ENCODE data around the gene CHD9. TPM values are rescaled to one million over a fixed set of nuclear protein-coding genes. Genes with fewer than 3 reads are reported as not detected.
A peak's percentile ranks its signal among the peaks of the same experiment; 100 is the strongest.

The CHD9 gene
- total RNA-seq, 1 donor from 2014 or later, result 86.0 TPM

- H3K4me2 ChIP-seq, result no peak overlapping the region
- H3K27me3 ChIP-seq, result no peaks in the 10 kb centered on the region
- H3K9ac ChIP-seq, result peak overlapping the region; percentile 3
Observed at GRCh38 chr16:53219371-53219770, 164.6 kb downstream of the CHD9 start.

GRCh38 chr16:53219795-53220454 lies 165.1 kb downstream of the CHD9 start:
- no peaks in the 10 kb centered on the region for H3K27me3 ChIP-seq
- H3K4me2 ChIP-seq, result no peak overlapping the region
- no peak overlapping the region for H2AFZ ChIP-seq (replicated peaks)
- no peaks in the 10 kb centered on the region for H3K27me3 Mint-ChIP-seq (ENCODE audit: insufficient read depth, low read depth)
- H3K9ac ChIP-seq, result no peak overlapping the region
- no peak overlapping the region for H3K27ac ChIP-seq
- peaks cover 17% of the 10 kb centered on the region for H3K36me3 ChIP-seq
- no peak overlapping the region for H3K4me3 Mint-ChIP-seq
- DNase-seq (ENCODE audit: low spot score), result no peak
- H3K9me3 ChIP-seq (ENCODE audit: low read depth), result no peaks in the 10 kb centered on the region
- peaks cover 90% of the 10 kb centered on the region for H3K79me2 ChIP-seq (ENCODE audit: low read depth)
- no peak overlapping the region for H3K27ac Mint-ChIP-seq
- H3K4me1 Mint-ChIP-seq, result no peaks in the 10 kb centered on the region
- no peaks in the 10 kb centered on the region for H3K4me1 ChIP-seq
- H3K9me3 Mint-ChIP-seq, result no peaks in the 10 kb centered on the region
- H3F3A ChIP-seq (ENCODE audit: low read depth), result peaks cover 4% of the 10 kb centered on the region
- H3K36me3 Mint-ChIP-seq, result peaks cover 17% of the 10 kb centered on the region
- peaks cover 75% of the 10 kb centered on the region for H4K20me1 ChIP-seq (ENCODE audit: low read depth)
- H3K4me3 ChIP-seq, result no peak overlapping the region
- TF ChIP-seq EZH2phosphoT487 (IDR thresholded peaks at IDR 0.05), result no peak
- TF ChIP-seq EZH2 (IDR thresholded peaks at IDR 0.05), result no peak
- no peak for TF ChIP-seq CTCF (IDR thresholded peaks at IDR 0.05)

More at GRCh38 chr16:53219371-53219770, 164.6 kb downstream of the CHD9 start:
- no peaks in the 10 kb centered on the region for H3K4me1 Mint-ChIP-seq
- H3K9me3 Mint-ChIP-seq, result no peaks in the 10 kb centered on the region
- TF ChIP-seq EZH2 (IDR thresholded peaks at IDR 0.05), result no peak
- Histone ChIP-seq H4K20me1 (ENCODE audit: low read depth) (peaks cover 77% of the 10 kb centered on the region), H3K9me3 (ENCODE audit: low read depth) (no peaks in the 10 kb centered on the region), H3K79me2 (ENCODE audit: low read depth) (peaks cover 93% of the 10 kb centered on the region), H3K4me3 (no peak overlapping the region), H3K4me1 (no peaks in the 10 kb centered on the region), H3F3A (ENCODE audit: low read depth) (peaks cover 4% of the 10 kb centered on the region), H3K36me3 (peaks cover 20% of the 10 kb centered on the region), H2AFZ (replicated peaks) (no peak overlapping the region), H3K27ac (no peak overlapping the region)
- H3K4me3 Mint-ChIP-seq, result no peak overlapping the region
- peaks cover 20% of the 10 kb centered on the region for H3K36me3 Mint-ChIP-seq
- no peak overlapping the region for H3K27ac Mint-ChIP-seq
- no peak for DNase-seq (ENCODE audit: low spot score)
- H3K27me3 Mint-ChIP-seq (ENCODE audit: insufficient read depth, low read depth), result no peaks in the 10 kb centered on the region

- peak; percentile 25 for DNase-seq (ENCODE audit: low spot score)
- no peak overlapping the region for H3K27ac ChIP-seq
- no peak overlapping the region for H2AFZ ChIP-seq (replicated peaks)
- H3K9me3 ChIP-seq (ENCODE audit: low read depth), result no peaks in the 10 kb centered on the region
- H3K9ac ChIP-seq, result no peak overlapping the region
- Mint-ChIP-seq H3K36me3 (peaks cover 15% of the 10 kb centered on the region), H3K4me3 (no peak overlapping the region), H3K27ac (no peak overlapping the region), H3K9me3 (no peaks in the 10 kb centered on the region), H3K4me1 (no peaks in the 10 kb centered on the region), H3K27me3 (ENCODE audit: insufficient read depth, low read depth) (no peaks in the 10 kb centered on the region)
- peaks cover 88% of the 10 kb centered on the region for H3K79me2 ChIP-seq (ENCODE audit: low read depth)
- H3K4me3 ChIP-seq, result no peak overlapping the region
- no peaks in the 10 kb centered on the region for H3K4me1 ChIP-seq
- peaks cover 23% of the 10 kb centered on the region for H3K36me3 ChIP-seq
- peaks cover 4% of the 10 kb centered on the region for H3F3A ChIP-seq (ENCODE audit: low read depth)
- H4K20me1 ChIP-seq (ENCODE audit: low read depth), result peaks cover 68% of the 10 kb centered on the region
- H3K27me3 ChIP-seq, result no peaks in the 10 kb centered on the region
- H3K4me2 ChIP-seq, result no peak overlapping the region
- TF ChIP-seq EZH2 (IDR thresholded peaks at IDR 0.05), result no peak
- TF ChIP-seq CTCF (IDR thresholded peaks at IDR 0.05), result peak; percentile 40
Observed at GRCh38 chr16:53220585-53220984, 165.8 kb downstream of the CHD9 start.

- Histone ChIP-seq H3K9ac (no peak overlapping the region), H3K9me3 (ENCODE audit: low read depth) (no peaks in the 10 kb centered on the region), H3K36me3 (peaks cover 51% of the 10 kb centered on the region), H2AFZ (replicated peaks) (no peak overlapping the region), H3K4me2 (no peak overlapping the region), H3K4me1 (no peaks in the 10 kb centered on the region), H3K27ac (peak overlapping the region; percentile 46), H3K4me3 (no peak overlapping the region), H3F3A (ENCODE audit: low read depth) (peaks cover 4% of the 10 kb centered on the region), H4K20me1 (ENCODE audit: low read depth) (peaks cover 28% of the 10 kb centered on the region), H3K79me2 (ENCODE audit: low read depth) (peaks cover 47% of the 10 kb centered on the region), H3K27me3 (no peaks in the 10 kb centered on the region)
- Mint-ChIP-seq H3K4me3 (no peak overlapping the region), H3K27me3 (ENCODE audit: insufficient read depth, low read depth) (no peaks in the 10 kb centered on the region), H3K4me1 (no peaks in the 10 kb centered on the region), H3K36me3 (peaks cover 20% of the 10 kb centered on the region), H3K27ac (no peak overlapping the region), H3K9me3 (no peaks in the 10 kb centered on the region)
- no peak for DNase-seq (ENCODE audit: low spot score)
- TF ChIP-seq EZH2 (IDR thresholded peaks at IDR 0.05) (no peak), CTCF (IDR thresholded peaks at IDR 0.05) (no peak), EZH2phosphoT487 (IDR thresholded peaks at IDR 0.05) (no peak)
Observed at GRCh38 chr16:53224951-53225533, 170.3 kb downstream of the CHD9 start.
